BLaER1 treated with 17β-estradiol and CSF1 and Interleukin-3, amounts not matched to agents 10 nM and 100 nM (cell line): ENCODE results near the gene MAP4.
"Not testable (repeated sequence)": the region's sequence is repeated elsewhere in the genome, so short reads cannot be mapped to it uniquely, and the experiment has no call there.

Source experiments
- H3K27ac ChIP-seq, 11 experiments: shearing (Covaris generic); formaldehyde crosslinking; 2 replicates each; pipeline ENCODE4 v1.8.1; 2022
- H3K27me3 ChIP-seq, 11 experiments: shearing (Covaris generic); formaldehyde crosslinking; 2 replicates each; pipeline ENCODE4 v1.8.1; 2022
- H3K36me3 ChIP-seq, 11 experiments: shearing (Covaris generic); formaldehyde crosslinking; 2 replicates each; pipeline ENCODE4 v1.8.1; 2022
- H3K4me1 ChIP-seq, 10 experiments: shearing (Covaris generic); formaldehyde crosslinking; 2 replicates each; pipeline ENCODE4 v1.8.1; 2022
- H3K4me2 ChIP-seq, 11 experiments: shearing (Covaris generic); formaldehyde crosslinking; 2 replicates each; pipeline ENCODE4 v1.8.1; 2022
- H3K4me3 ChIP-seq, 10 experiments: shearing (Covaris generic); formaldehyde crosslinking; 2 replicates each; pipeline ENCODE4 v1.8.1; 2022
- H3K9ac ChIP-seq, 11 experiments: shearing (Covaris generic); formaldehyde crosslinking; 2 replicates each; pipeline ENCODE4 v1.8.1; 2022
- H3K9me3 ChIP-seq, 11 experiments: shearing (Covaris generic); formaldehyde crosslinking; replicated peaks in 1 of 11; 2 replicates each; pipeline ENCODE4 v1.8.1; 2022
- H4K20me1 ChIP-seq, 11 experiments: shearing (Covaris generic); formaldehyde crosslinking; 2 replicates each; pipeline ENCODE4 v1.8.1; 2022
- Cebpa-rat ChIP-seq, 11 experiments: shearing (Covaris generic); IDR thresholded peaks; 2 replicates each; pipeline ENCODE4 v1.8.1; 2022

MAP4 gene

DNA sequence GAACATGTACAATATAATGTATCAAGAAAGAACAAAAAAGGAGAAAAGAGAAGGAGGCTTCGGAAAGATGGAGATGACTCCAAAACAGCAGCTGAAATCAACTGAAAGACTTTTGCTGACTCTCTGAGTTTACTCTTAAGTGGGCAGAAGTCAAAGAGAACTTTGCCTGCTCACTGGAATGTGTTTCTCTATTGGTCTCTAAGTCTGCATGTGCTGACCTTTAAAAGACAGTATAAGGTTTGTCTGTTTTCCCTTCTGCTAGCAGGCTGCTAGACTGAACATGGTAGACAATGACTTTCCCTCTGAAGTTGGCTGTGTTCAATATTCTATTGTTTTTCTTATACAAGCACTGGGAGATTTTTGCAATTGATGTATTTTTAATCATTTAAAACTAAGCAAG is 7.2 kb upstream of the MAP4 start:
- Histone ChIP-seq H3K4me3 (no peak overlapping the region), H3K9me3 (no peaks in the 10 kb centered on the region; a peak in 1 of 22 replicates), H3K27me3 (no peaks in the 10 kb centered on the region), H3K27ac (no peak overlapping the region), H3K4me2 (no peak overlapping the region; a peak in 1 of 22 replicates), H4K20me1 (peaks cover 14 to 100% (median 60%) of the 10 kb centered on the region in 11 experiments; a peak in 19 of 22 replicates), H3K9ac (no peak overlapping the region), H3K4me1 (peaks cover 4 to 28% (median 10%) of the 10 kb centered on the region in 10 experiments; a peak in 13 of 20 replicates), H3K36me3 (peaks cover 0 to 42% (median 6%) of the 10 kb centered on the region in 11 experiments; a peak in 10 of 22 replicates)
- TF ChIP-seq Cebpa-rat (IDR thresholded peaks at IDR 0.05) = no peak

- Histone ChIP-seq H3K4me2 (no peak overlapping the region), H4K20me1 (peaks cover 3 to 100% (median 50%) of the 10 kb centered on the region in 11 experiments; a peak in 19 of 22 replicates)
These were observed 6.0 kb upstream of the MAP4 start for GRCh38 chr3:48022178-48022577.

GRCh38 chr3:48018841-48019240 is 2.6 kb upstream of the MAP4 start:
- Histone ChIP-seq H3K4me1 (peaks cover 34 to 52% (median 45%) of the 10 kb centered on the region in 10 experiments), H3K4me2 (no peak overlapping the region; a peak in 1 of 22 replicates), H3K9ac (no peak overlapping the region), H3K9me3 (no peaks in the 10 kb centered on the region; a peak in 1 of 22 replicates), H3K27ac (no peak overlapping the region), H3K27me3 (no peaks in the 10 kb centered on the region), H3K4me3 (no peak overlapping the region), H4K20me1 (peaks cover 7 to 99% (median 62%) of the 10 kb centered on the region in 11 experiments; a peak in 17 of 22 replicates), H3K36me3 (peaks cover 0 to 46% (median 8%) of the 10 kb centered on the region in 11 experiments; a peak in 12 of 22 replicates)
- TF ChIP-seq Cebpa-rat (IDR thresholded peaks at IDR 0.05) = no peak

More at GRCh38 chr3:48022178-48022577, 6.0 kb upstream of the MAP4 start:
- H3K4me3 ChIP-seq = no peak overlapping the region
- H3K9ac ChIP-seq = no peak overlapping the region
- no peak overlapping the region for H3K27ac ChIP-seq
- peaks cover 0 to 46% (median 8%) of the 10 kb centered on the region in 11 experiments; a peak in 12 of 22 replicates for H3K36me3 ChIP-seq
- H3K9me3 ChIP-seq = no peaks in the 10 kb centered on the region; a peak in 1 of 22 replicates
- no peaks in the 10 kb centered on the region for H3K27me3 ChIP-seq
- no peak for TF ChIP-seq Cebpa-rat (IDR thresholded peaks at IDR 0.05)
- peaks cover 13 to 40% (median 20%) of the 10 kb centered on the region in 10 experiments for H3K4me1 ChIP-seq

GRCh38 chr3:48015431-48016180 is 610 bp downstream of the MAP4 start:
- Histone ChIP-seq H4K20me1 (peaks cover 6 to 99% (median 43%) of the 10 kb centered on the region in 11 experiments; a peak in 15 of 22 replicates), H3K4me3 (no peak overlapping the region), H3K27ac (peak overlapping the region in 9 of 11 experiments; percentile 1 to 61 (median 47); a peak in 8 of 22 replicates), H3K4me2 (peak overlapping the region; percentile 45 to 80 (median 69); a peak in 16 of 22 replicates), H3K27me3 (no peaks in the 10 kb centered on the region), H3K9ac (peak overlapping the region in 1 of 11 experiments; percentile 11; a peak in 2 of 22 replicates), H3K4me1 (peaks cover 34 to 54% (median 46%) of the 10 kb centered on the region in 10 experiments), H3K9me3 (peaks cover 0 to 8% (median 4%) of the 10 kb centered on the region in 11 experiments; a peak in 8 of 22 replicates), H3K36me3 (peaks cover 7 to 46% (median 17%) of the 10 kb centered on the region in 11 experiments; a peak in 18 of 22 replicates)
- TF ChIP-seq Cebpa-rat (IDR thresholded peaks at IDR 0.05) = no peak

- H3K36me3 ChIP-seq = peaks cover 16 to 48% (median 29%) of the 10 kb centered on the region in 11 experiments
- peaks cover 25 to 54% (median 38%) of the 10 kb centered on the region in 10 experiments for H3K4me1 ChIP-seq
- H4K20me1 ChIP-seq = peaks cover 6 to 99% (median 36%) of the 10 kb centered on the region in 11 experiments; a peak in 15 of 22 replicates
- no peak overlapping the region for H3K4me3 ChIP-seq
- H3K9ac ChIP-seq = 0 out of 22 replicates have a peak overlapping the region, but pooled peaks of 1 of the 11 experiments have one; percentile 11
- no peak overlapping the region for H3K27ac ChIP-seq
- peaks cover 0 to 17% (median 10%) of the 10 kb centered on the region in 11 experiments; a peak in 11 of 22 replicates for H3K9me3 ChIP-seq
- TF ChIP-seq Cebpa-rat (IDR thresholded peaks at IDR 0.05) = no peak
- no peaks in the 10 kb centered on the region for H3K27me3 ChIP-seq
- peak overlapping the region in 1 of 11 experiments; percentile 24; a peak in 1 of 22 replicates for H3K4me2 ChIP-seq
These were observed 1.9 kb downstream of the MAP4 start for GRCh38 chr3:48014358-48014757.

- Histone ChIP-seq H3K27ac (no peak overlapping the region), H4K20me1 (peaks cover 6 to 98% (median 36%) of the 10 kb centered on the region in 11 experiments; a peak in 15 of 22 replicates), H3K4me3 (no peak overlapping the region), H3K4me1 (peaks cover 25 to 59% (median 37%) of the 10 kb centered on the region in 10 experiments), H3K27me3 (no peaks in the 10 kb centered on the region), H3K9me3 (peaks cover 0 to 24% (median 16%) of the 10 kb centered on the region in 11 experiments; a peak in 13 of 22 replicates), H3K36me3 (peaks cover 25 to 48% (median 32%) of the 10 kb centered on the region in 11 experiments), H3K9ac (no peak overlapping the region; a peak in 2 of 22 replicates), H3K4me2 (peak overlapping the region in 2 of 11 experiments; percentile 1 to 24; a peak in 2 of 22 replicates)
- no peak for TF ChIP-seq Cebpa-rat (IDR thresholded peaks at IDR 0.05)
These were observed 2.8 kb downstream of the MAP4 start for GRCh38 chr3:48013288-48013980.

DNA sequence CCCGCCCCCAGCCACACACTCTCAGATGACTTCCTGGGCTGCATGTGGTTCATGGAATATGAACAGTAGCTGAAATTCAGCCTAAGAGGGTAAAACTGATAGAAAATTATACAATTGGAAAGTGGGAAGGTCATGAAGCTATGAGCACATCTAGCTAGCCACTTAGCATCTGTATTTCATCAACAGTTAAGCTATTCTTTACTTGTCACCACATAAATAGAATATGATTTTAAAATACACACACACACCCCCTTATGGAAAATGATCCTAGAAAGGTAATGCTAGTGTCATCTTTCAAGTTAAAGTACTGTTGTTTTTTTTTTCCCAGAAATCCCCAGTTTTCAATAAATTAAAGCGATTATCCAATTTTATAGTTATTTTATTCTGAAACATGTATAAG is 3.6 kb downstream of the MAP4 start:
- no peak overlapping the region for H3K27ac ChIP-seq
- H3K4me2 ChIP-seq = no peak overlapping the region
- no peak for TF ChIP-seq Cebpa-rat (IDR thresholded peaks at IDR 0.05)
- peaks cover 25 to 45% (median 32%) of the 10 kb centered on the region in 11 experiments for H3K36me3 ChIP-seq
- H3K9me3 ChIP-seq = peaks cover 0 to 24% (median 16%) of the 10 kb centered on the region in 11 experiments; a peak in 13 of 22 replicates
- peaks cover 21 to 58% (median 33%) of the 10 kb centered on the region in 10 experiments for H3K4me1 ChIP-seq
- no peaks in the 10 kb centered on the region for H3K27me3 ChIP-seq
- H3K9ac ChIP-seq = no peak overlapping the region
- H3K4me3 ChIP-seq = no peak overlapping the region
- H4K20me1 ChIP-seq = peaks cover 6 to 98% (median 36%) of the 10 kb centered on the region in 11 experiments; a peak in 15 of 22 replicates

- peak overlapping the region in 2 of 11 experiments; percentile 10 to 54; a peak in 3 of 22 replicates for H3K4me2 ChIP-seq
- peaks cover 0 to 24% (median 16%) of the 10 kb centered on the region in 11 experiments; a peak in 13 of 22 replicates for H3K9me3 ChIP-seq
- H3K9ac ChIP-seq, H3K27me3 ChIP-seq, H3K27ac ChIP-seq, H3K4me3 ChIP-seq: not testable (repeated sequence)
- H4K20me1 ChIP-seq = peaks cover 9 to 99% (median 23%) of the 10 kb centered on the region in 11 experiments; a peak in 17 of 22 replicates
- peaks cover 0 to 20% (median 0%) of the 10 kb centered on the region in 10 experiments; a peak in 6 of 20 replicates for H3K4me1 ChIP-seq
- H3K36me3 ChIP-seq = peaks cover 25 to 54% (median 34%) of the 10 kb centered on the region in 11 experiments
These were observed 8.2 kb downstream of the MAP4 start for GRCh38 chr3:48008066-48008465.

DNA sequence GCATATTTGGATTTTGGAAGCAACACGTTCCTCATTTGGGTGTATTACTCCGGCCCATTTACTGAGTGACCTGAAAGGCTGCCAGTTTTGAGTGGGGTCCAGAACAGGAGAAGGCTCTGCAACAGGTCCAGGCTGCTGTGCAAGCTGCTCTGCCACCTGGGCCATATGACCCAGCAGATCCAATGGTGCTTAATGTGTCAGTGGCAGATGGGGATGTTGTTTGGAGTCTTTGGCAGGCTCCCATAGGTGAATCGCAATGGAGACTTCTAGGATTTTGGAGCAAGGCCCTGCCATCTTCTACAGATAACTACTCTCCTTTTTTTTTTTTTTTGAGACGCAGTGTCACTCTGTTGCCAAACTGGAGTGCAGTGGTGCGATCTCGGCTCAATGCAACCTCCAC is 8.9 kb downstream of the MAP4 start:
- H3K9ac ChIP-seq, H3K27ac ChIP-seq, H3K4me2 ChIP-seq, H3K4me3 ChIP-seq, H3K27me3 ChIP-seq: not testable (repeated sequence)
- Histone ChIP-seq H3K9me3 (peaks cover 0 to 24% (median 16%) of the 10 kb centered on the region in 11 experiments; a peak in 13 of 22 replicates), H3K36me3 (peaks cover 25 to 54% (median 34%) of the 10 kb centered on the region in 11 experiments), H4K20me1 (peaks cover 9 to 98% (median 25%) of the 10 kb centered on the region in 11 experiments; a peak in 17 of 22 replicates), H3K4me1 (peaks cover 0 to 13% (median 0%) of the 10 kb centered on the region in 10 experiments; a peak in 4 of 20 replicates)

- Histone ChIP-seq H3K4me1 (peaks cover 0 to 13% (median 0%) of the 10 kb centered on the region in 10 experiments; a peak in 5 of 20 replicates), H4K20me1 (peaks cover 9 to 98% (median 29%) of the 10 kb centered on the region in 11 experiments; a peak in 17 of 22 replicates), H3K9me3 (peaks cover 0 to 24% (median 16%) of the 10 kb centered on the region in 11 experiments; a peak in 13 of 22 replicates), H3K36me3 (peaks cover 21 to 49% (median 30%) of the 10 kb centered on the region in 11 experiments)
- H3K9ac ChIP-seq, H3K4me3 ChIP-seq, H3K27ac ChIP-seq, H3K4me2 ChIP-seq, H3K27me3 ChIP-seq: not testable (repeated sequence)
These were observed 9.4 kb downstream of the MAP4 start for GRCh38 chr3:48006794-48007193.
